ENCODE measurements around the gene MSRB3.
"Not testable (repeated sequence)": the region's sequence is repeated elsewhere in the genome, so short reads cannot be mapped to it uniquely, and the experiment has no call there.

Gene MSRB3

GRCh38 chr12:65407388-65408149 lies 129.1 kb downstream of the MSRB3 start:
- no peak for DNase-seq

GRCh38 chr12:65408441-65408840 lies 130.0 kb downstream of the MSRB3 start:
- no peak for DNase-seq

- DNase-seq: no peak
Measured at GRCh38 chr12:65409726-65410125, 131.2 kb downstream of the MSRB3 start.

GRCh38 chr12:65411171-65411570 lies 132.7 kb downstream of the MSRB3 start:
- DNase-seq: no peak

GRCh38 chr12:65414526-65414925 lies 136.0 kb downstream of the MSRB3 start:
- no peak for DNase-seq

GRCh38 chr12:65415826-65416225 lies 137.3 kb downstream of the MSRB3 start:
- DNase-seq: no peak

GRCh38 chr12:65419284-65420072 lies 141.0 kb downstream of the MSRB3 start:
- DNase-seq: no peak

- no peak for DNase-seq
Measured at GRCh38 chr12:65420941-65421340, 142.5 kb downstream of the MSRB3 start.

GRCh38 chr12:65427646-65428045 lies 149.2 kb downstream of the MSRB3 start:
- no peak for DNase-seq

- DNase-seq: no peak
Measured at GRCh38 chr12:65430006-65430405, 151.5 kb downstream of the MSRB3 start.

- DNase-seq: no peak
Measured at GRCh38 chr12:65430571-65431306, 152.3 kb downstream of the MSRB3 start.

- no peak for DNase-seq
Measured at GRCh38 chr12:65432114-65432513, 153.6 kb downstream of the MSRB3 start.

- no peak for DNase-seq
Measured at GRCh38 chr12:65432651-65433050, 154.2 kb downstream of the MSRB3 start.

- DNase-seq: no peak
Measured at GRCh38 chr12:65434737-65435136, 156.3 kb downstream of the MSRB3 start.

- DNase-seq: no peak
Measured at GRCh38 chr12:65443038-65443437, 164.6 kb downstream of the MSRB3 start.

GRCh38 chr12:65444996-65445395 lies 166.5 kb downstream of the MSRB3 start:
- DNase-seq: no peak

GRCh38 chr12:65446901-65447300 lies 168.4 kb downstream of the MSRB3 start:
- DNase-seq: no peak

GRCh38 chr12:65449400-65449799 lies 170.9 kb downstream of the MSRB3 start:
- DNase-seq: no peak

- DNase-seq: no peak
Measured at GRCh38 chr12:65450625-65451024, 172.1 kb downstream of the MSRB3 start.

- DNase-seq: no peak
Measured at GRCh38 chr12:65454115-65454787, 175.8 kb downstream of the MSRB3 start.

- DNase-seq: not testable (repeated sequence)
Measured at GRCh38 chr12:65457341-65457740, 178.9 kb downstream of the MSRB3 start.

GRCh38 chr12:65458718-65459117 lies 180.2 kb downstream of the MSRB3 start:
- no peak for DNase-seq

- DNase-seq: no peak
Measured at GRCh38 chr12:65459545-65459944, 181.1 kb downstream of the MSRB3 start.
